NB4 (cell line): ENCODE data around the gene ACAD11.

ENCODE experiments used
- CTCF ChIP-seq: IDR thresholded peaks from one replicate; pipeline ENCODE4 v1.5.1; 2012; ENCODE audit warnings: low read depth, low read length
- MAX ChIP-seq: IDR thresholded peaks from 2 replicates; pipeline ENCODE4 v1.6.1; 2011; ENCODE audit warnings: low read depth, low read length
- MYC ChIP-seq: IDR thresholded peaks from 2 replicates; pipeline ENCODE4 v1.6.1; 2011; ENCODE audit warnings: low read depth, low read length
- POLR2A ChIP-seq: IDR thresholded peaks from 2 replicates; pipeline ENCODE4 v1.6.1; 2011; ENCODE audit warnings: mild to moderate bottlenecking; ENCODE audit not compliant: insufficient read length; ENCODE audit errors: extremely low read depth

GRCh38 chr3:132657869-132658747 is 1.5 kb downstream of the ACAD11 start:
- no peak for TF ChIP-seq CTCF
- no peak for TF ChIP-seq POLR2A
- TF ChIP-seq MYC: no peak
- TF ChIP-seq MAX: no peak
